ENCODE data around the gene HOXB4. TPM values are rescaled to one million over a fixed set of nuclear protein-coding genes. Genes with fewer than 3 reads are reported as not detected.

The HOXB4 gene
- polyA plus RNA-seq, 5 donors: 10.7 to 14.3 (median 12.6) TPM

DNA sequence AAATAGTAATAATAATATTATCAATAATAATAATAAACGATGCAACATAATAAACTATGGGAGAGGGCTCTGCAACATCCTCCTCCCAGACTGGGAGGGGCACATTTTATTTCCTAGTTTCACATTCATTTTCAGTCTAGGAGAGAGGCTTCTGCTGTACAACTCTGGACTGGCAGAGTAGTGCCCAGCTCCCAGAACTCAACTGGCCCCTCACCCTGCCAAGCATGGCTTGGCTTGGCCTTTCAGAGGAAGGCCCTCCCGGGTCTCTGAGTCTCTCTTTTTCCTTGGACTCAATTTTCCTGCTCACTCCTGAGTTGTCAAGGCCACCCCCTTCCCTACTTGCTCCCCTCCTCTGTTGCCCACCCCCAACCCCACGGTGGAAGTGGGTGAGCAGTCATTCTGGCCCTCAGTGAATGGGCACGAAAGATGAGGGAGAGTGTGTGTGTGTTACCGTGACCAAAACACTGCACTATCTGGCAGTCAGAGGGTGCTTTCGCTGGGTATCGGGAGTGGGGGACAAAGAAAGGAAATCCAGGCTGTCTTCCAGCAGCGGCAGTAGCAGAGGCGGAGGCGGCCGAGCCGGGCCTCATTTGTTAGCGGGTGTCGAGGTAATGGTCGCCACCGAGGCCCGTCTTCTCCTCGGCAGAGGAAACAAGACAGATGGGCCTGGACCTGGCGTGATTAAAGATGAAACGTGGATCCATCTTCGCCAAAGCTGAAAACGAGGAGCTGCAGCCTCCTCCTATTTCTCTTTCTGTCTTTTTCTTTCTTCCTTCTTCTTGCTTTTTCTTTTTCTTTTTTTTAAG lies 2.3 kb downstream of the HOXB4 start:
- no peak for DNase-seq

DNA sequence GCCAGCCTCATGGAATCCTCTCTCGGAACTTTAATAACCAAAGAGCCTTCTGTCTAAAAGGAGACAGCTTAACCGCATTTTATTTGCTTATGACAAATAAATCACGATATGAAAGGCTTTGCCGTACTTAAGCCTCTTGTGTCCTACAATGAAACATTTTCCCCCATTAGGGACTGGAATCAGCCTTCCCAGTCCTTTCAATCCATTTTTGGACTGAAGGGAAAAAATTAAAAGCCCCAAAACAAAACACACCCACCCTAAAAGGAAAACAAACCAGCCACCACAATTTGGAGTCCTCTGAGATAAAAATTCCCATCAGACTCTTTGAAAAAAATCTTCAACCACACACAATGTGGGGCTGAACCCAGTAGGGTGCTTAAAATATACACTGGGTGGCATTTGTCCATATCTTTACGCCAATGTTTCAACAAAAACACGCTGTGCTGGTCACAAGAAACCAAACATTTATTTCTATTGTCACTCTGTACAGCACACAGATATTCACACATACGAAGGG lies 3.0 kb downstream of the HOXB4 start:
- no peak for DNase-seq

DNA sequence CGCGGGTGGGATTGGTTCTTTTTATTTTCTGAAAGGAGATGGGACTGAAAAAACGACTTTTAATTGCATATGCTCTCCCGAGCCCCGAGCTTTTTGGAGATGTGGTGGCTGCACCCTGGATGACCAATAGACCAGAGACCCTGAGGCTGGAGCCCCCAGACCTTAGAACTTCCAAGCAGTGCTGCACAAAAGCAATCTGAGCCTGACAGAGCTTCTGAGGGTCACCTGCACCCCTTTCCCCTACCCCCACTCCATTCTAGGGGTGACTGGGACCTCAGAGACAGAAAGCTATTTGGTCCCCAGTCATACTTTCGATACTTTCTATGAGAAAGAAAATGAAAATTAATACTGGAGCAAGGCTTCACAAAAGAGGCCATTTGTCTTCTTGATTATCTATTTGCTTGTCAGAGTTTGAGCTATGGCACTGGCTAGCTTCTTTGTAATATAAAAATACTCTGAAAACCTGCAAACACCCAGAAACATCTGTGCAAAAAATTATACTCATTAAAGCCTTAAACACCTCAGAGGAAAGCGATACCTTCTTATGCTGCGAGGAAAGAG lies 3.6 kb downstream of the HOXB4 start:
- no peak for DNase-seq

DNA sequence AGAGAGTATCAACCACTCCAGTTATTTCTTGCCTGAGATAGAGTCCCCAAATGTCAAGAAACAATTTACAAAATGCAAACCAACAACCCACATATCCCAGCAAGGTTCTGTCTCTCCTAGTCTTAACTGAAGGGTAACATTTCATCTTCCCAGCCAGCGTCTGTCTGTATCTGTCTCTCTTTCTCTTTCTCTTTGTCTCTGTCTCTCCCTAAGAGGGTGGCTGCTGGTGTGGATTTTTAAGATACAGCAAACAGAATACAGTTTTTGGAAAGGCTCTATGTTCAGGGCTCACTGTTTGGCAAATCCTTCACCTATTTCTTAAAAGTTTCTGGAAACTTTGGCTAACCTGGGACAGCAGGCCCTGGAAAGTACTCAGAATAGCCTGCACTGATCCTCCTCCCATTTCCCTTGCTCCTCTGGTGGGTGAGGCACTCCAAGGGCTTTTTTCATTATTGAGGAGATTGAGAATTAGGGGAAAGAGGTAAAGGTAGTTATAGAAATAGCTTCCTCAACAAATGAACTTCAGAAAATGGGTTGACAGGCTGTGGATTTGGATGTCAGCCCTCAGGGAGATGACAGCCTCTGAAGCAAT lies 6.2 kb downstream of the HOXB4 start:
- DNase-seq: no peak

DNA sequence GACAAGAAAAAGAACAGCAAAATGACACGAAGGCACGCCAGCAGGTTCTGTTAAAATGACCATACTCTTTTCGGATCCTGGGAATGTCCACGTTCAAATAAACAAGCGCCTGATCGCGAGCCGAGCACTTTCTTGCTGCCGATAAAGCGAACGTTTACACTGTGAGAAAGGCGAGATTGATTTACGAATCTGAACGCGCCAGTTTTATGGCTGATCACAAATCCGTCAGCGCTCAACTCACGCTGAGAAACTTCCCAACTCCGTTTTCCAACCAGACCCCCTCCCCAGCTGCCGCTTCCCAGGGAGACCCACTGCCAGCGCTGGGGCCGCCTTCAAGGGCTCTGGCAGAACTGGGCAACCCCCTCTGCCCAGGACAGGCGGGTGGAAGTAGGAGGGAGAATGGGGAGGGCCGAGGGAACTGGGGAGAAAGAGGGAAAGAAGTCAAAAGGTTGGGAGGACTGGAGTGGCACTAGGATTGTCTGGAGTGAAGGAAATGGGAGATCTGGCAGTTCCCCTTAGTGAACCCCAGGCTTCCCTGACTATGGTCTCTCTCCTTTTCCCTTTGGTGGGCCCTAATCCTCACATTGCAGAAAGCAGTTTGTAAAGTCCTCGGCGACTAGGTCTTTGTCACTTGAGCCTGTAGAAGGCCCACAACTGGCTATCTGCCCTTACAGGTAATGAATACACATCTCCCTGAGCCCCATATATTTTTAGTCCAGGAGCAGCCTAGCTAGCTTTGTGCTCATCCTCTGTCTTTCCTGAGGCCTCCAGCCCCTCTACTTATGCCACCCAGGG lies 6.9 kb downstream of the HOXB4 start:
- no peak for DNase-seq

DNA sequence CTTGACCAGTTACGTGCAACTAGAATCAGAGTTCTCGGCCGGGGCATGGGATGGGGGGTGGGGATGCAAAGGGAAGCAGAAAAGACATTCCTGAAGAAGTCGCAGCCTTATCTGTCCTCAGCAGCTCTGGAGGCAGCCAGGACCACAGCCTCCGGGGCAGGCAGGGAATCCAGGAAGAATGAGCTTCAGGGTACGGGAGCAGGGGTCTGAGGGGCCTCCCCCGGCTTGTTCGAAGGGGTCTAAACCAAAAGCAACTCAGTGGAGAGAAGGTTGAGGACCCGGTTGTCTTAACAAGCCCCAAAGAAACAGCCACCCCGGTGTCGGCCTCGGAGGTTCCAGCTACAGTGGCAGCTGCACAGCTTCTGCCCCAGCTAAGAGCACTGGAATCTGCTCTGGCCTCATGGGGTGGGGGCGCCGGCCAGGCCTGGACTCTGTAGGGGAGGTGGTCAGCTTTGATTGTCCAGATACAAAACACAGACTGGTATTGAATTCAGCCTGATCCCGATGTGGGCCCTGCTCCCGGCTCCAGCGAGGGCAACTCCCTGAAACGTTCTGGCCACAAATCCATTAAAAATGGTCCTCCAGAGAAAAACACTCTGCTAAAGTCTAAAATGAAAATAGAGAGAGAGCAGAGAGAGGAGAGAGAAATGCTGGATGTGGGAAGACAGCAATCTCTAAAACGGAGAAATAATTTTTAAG lies 7.7 kb downstream of the HOXB4 start:
- no peak for DNase-seq

DNA sequence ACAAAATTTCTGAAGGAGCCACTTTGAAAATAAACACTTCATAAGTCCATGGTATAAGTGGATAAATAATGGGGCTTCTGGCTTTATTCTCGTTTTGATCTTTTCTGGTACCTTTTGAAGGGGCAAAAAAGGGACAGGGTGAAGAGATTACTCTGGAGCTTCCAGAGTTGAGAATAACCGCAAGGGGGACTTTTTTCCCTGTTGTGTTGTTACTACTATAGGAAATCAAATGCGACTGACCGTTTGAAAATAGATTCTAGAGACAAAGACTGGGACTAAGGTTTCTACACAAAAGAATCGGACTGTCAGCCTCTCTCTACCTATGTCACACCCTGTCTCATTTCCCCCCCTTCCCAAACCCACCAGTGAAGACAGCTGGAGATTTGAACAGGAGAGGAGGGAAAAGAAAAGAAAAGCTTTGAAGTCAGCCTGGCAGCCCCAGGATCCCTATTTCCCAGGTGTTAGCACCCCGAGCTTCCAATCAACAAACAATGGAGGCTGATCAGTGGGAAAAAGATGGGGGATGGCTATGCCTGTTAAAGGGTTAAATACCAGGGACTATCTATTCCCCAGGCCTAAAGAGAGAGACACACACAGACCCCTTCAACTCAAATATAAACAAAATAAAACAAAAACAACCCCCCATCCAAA lies 8.4 kb downstream of the HOXB4 start:
- no peak for DNase-seq

DNA sequence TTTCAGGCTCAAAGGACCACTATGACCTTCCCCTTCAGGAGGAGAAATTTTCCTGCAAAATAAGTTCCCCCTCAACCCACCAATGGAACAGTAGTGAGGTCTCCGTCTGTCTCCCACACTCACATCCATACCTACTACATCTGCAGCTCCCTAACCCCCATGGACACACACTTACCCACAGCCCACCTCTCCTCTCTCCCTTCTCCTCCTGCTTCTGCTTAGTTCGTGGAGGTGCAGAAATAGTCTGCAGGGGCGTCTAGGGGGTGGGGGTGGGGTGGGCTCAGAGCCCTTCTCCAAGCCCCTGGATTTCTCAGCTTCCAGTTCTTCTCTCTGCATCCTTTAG lies 8.9 kb downstream of the HOXB4 start:
- no peak for DNase-seq

DNA sequence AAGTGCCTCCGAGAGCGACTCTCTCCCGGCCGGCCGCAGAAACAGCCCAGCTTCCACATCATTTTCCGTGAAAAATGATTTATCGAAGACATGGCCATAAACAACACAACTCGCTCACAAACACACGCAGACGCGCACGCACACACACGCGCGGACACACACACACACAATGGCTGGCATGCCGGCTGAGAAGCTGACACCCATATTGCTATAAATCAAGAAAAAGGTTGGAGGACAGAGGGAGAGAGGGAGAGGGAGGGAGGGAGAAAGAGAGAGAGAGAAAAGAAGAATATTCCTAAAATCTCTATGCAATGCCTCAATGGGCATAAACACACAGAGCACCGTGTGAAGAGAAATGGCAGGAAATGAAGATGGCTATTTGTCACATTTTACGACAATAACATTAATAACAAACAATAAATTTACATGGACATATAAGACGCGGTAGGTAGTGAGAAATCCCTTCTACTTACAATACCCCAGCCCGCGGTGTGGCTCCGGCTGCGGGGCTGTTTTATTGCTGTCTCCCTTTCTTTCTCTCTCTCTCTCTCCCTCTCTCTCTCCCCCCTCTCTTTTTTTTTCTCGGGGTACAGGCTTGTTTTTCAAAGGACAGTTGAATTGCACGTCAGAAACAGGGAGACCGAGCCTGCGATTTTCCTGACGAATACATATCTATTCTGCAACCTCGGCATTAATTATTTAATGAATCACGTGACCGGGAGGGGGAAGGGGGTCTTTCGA lies 9.5 kb downstream of the HOXB4 start:
- DNase-seq: no peak

DNA sequence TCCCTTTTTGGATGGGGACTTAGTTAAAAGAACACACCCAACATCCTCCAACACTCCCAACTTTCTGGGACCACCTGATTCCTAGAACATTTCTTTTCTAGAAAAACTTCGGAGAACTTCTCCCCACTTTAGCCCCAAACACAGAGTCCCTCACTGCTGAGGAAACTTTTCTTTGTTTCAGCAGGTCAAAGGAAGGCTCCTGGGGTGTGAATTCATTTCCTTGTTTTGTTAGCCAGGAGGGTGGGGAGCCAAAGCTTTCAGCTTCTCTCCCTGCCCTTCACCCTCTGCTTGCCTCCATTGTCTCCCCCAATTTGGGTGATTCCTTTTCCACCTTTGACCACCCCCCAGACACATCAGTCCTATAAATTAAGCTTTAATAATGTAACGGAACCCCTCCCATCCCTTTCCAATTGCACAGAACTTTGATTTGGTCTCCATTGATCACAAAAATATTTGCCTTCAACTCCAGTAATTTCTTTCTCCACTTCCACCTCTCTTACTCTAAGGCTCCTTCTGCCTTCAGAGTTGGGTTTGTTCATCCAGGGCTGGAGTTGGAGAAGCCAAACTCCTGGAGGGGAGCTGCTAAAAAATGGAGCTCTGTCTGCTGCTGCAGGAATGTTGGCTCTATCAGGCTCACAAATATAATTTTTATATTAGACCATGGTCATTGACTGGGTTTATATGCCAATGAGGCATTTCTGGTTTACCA lies 10.3 kb downstream of the HOXB4 start:
- no peak for DNase-seq

DNA sequence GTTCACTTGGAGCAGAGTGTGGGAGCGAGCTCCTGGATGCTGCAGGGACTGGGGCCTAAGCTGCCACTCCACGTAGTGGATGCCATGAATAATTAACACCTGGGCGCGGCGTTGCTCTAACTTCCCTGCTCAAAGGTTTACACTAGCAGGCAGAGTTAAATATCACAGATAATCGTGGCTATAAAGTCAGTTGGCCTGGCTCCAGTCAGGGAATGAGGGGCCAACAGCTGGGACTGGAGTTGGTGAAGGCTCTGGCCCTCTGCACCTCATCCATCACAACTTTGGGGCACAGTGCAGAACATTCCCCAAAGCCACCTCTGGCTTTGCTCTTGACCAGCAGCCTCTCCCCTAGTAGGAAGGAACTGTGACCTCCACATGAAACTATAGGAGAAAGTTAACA lies 10.9 kb downstream of the HOXB4 start:
- DNase-seq: no peak

DNA sequence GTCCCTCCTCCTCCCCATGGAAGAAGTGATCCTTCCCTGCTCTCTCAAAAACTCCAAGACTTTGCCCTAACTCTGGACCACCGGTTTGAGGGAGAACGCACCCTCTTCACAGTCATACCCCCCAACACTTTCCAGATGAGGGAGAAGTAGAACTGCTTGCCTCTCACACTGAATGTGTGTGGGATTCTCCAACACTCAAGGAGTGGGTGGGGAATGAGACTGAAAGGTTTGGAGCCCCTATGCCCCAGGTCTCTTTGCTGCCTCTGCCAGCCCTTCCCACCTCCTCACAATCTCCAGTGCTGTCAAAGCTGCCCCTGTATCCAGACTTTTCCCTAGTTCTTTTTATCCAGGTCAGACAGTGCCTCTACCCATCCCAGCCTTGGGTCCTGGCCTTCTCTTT lies 11.4 kb downstream of the HOXB4 start:
- no peak for DNase-seq

DNA sequence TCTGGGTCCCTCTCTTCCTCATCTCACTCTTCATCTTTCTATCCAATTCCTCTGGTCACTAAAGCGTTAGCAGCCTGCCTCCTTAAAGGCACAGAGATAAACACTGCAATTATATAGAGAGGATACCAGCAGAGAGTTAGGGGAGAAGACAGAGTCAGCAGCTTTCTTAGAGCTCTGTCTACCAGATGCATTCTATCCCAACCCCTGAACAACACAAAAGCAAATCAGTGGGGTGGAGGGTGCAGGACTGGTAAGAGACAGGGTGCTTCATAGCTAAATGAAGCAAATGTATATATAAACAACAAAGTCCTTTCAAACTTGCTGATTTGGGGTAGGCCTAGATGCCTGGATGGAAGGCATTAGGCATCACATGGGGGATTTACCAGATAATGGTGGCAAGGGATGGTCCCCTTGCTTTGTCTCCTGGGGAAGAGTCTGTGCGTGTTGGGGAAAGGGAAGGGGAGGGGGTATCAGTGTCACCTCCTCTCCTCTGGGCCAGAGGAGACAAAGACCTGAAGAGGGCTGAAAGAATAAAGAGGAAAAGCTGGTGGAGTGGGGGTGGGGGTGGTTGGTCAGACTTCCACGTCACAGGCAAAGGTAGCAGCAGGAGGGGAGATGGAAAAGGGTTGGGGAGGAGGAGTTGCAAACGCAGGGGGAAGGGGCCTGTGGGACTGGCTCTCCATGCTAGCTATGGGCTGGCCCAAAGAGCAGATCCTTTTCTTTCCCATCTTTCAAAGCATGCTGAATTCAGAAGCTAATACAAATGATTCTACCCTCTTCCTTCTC lies 12.0 kb downstream of the HOXB4 start:
- no peak for DNase-seq

DNA sequence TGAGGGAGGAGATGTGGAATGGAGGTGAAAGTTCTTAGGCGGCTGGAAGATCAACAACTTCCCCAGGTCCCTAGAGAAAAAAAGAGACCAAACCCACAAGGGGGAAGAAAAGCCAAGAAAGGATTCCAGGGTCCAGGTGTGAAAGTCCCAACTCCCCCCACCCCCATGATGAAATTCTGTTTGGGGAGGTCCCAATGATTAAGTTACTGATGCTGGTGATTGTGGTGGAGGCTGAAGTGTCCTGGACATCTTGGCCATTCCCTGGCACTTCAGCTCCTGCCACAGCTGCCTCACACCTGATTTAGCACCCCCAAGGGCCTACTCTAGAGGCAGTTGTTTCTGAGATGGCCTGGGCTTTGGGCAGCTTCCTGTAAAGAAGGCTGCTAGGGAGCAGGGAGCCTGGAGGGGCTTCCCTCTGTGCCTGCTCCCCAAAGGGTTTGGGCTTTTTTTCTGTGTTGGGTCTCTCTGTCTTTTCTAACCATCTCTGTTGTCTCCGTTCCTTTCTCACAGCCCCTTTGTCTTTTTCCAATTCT lies 13.1 kb downstream of the HOXB4 start:
- no peak for DNase-seq

DNA sequence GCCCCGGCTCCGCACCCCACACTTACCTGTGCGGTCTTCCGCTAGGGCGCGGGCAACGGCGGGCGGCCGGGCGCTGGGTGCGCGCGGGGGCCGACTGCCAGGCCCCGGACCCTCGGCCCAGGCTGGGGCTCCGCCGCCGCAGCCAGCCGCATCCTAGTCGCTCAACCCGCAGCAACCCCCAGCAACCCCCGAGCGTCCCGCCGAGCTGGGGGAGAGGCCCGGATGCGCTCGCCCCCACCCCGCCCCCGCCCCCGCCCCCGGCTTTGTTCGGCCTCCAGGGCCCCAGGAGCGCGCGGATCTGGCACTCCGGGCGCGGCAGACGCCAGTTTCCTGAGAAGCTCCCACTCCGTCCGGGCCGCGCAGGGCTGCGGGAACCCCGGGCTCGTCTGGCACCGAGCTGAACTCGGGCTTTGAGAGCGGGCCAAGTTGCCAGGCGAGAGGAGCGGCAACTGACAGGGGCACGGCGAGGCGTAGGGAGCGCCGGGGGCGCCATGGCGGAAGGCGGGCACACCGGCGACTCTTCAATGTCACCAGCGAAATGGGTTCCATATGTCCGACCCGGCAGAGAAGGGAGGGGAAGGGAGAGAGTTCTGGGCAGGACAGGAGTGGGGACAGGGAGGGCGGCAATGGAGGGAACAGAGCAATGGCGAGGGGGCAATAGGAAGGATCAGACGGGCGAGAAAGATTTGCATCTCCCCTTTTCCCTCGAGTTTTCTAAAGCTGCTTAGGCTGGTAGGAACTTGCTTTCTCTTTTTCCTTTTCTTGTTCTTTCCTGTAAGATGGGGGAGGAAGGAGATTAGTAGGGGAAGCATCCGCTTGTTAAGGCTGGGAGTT lies 13.7 kb downstream of the HOXB4 start:
- no peak for DNase-seq

DNA sequence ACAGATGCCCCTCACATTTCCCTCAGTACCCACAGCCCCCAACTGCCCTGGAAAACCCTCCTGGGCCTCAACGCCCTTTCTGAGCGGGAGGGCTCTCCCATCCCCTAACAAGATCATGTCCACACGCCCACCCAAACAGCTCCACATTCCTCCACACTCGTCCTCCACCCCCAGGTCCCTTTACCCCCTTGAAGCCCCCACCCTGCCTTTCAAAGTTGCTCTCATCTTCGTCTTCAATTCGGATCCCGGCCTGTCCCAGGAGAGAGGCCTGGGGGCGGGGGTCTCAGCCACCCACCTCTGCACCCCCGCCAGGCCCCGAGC lies 14.3 kb downstream of the HOXB4 start:
- DNase-seq: no peak

DNA sequence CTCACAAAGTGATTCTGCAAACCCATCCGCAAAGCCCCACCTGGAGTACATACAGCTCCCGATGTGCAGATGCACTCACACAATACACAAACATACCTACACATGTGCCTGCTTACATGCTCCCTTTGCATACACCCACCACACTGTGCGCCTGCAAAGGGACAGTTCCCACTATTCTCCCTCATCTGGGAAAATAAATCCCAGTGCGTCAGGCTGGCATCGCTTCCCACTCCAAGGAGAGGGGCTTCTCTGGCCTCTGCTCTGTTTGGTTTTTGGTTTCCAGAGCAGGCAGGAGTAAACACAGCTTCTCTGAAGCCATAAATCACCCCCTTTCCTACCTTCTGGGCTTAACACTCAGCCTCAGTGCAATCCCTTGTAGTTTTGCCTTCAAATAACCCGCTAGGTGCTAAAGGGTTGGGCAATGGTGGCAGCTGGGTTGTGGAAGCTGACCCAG lies 14.7 kb downstream of the HOXB4 start:
- no peak for DNase-seq

DNA sequence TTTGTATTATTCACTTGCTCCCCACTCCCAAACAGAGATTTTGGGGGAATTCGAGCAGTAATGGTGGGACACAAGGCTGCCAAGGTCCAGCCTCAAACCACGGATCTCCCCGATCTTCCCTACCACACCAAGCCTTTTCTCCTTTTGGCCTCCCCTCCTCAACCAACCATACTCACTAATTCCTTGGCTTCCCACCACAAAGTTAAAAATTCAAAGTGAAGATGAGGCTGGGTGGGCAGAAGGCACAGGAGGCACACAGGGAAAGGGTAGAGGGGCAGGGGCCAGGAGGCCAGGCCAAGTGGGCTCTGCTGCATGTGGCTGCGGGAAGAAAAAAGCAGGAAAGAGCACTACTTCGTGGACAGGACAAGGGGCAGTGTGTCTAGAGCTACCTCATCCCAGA lies 15.2 kb downstream of the HOXB4 start:
- no peak for DNase-seq

All from right lung (tissue), 5 donors.